ENCODE results near the gene CHST15.

CHST15 gene

DNA sequence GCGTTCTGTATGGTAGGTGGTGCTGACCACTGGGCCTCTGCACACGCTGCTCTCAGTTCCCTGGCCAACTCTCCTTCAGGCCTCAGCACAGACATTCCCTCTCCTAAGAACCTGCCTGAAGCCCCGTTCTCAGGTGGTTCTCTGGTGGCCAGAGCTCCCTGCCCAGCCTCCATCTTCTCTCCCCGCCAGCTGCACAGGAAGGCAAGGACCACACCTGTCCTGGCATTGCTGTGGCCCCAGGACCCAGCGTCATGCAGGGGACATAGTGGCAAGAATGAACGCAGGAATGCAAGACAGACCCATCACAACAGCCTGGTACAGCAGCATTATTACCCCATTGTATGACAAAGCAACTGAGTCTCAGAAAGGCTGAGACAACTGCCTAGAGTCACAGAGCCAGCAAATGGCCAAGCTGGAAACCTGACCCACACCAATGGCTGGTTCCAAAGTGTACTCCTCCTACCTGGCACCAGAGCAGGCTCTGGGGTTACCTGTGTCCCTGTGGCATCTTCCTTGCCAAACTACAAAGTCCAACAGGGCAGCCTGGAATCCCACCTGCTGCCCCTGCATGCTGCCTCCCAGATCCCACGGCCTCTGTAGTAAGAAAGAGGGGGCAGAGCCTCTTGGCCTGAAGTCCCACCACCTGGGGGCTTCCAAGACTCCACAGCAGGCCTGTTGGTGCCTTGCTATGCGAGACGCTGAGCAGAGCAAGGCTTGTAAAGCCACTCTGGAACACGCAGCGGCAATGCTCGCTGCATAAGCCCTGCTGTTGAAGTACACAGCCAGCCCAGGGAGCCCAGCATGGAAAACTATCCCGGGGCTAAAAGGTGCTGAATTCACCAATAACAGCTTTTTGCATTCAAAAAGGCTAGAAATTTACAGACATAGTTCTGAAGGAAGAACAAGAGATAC is 73.3 kb downstream of the CHST15 start:
- Histone ChIP-seq H3K27me3 (ENCODE audit: insufficient read depth, poor library complexity, severe bottlenecking) (no peaks in the 10 kb centered on the region), H3K27ac (replicated peaks) (no peak overlapping the region)
- DNase-seq (ENCODE audit: low read depth in 1 of 2, low spot score in 1 of 2), result no peak

DNA sequence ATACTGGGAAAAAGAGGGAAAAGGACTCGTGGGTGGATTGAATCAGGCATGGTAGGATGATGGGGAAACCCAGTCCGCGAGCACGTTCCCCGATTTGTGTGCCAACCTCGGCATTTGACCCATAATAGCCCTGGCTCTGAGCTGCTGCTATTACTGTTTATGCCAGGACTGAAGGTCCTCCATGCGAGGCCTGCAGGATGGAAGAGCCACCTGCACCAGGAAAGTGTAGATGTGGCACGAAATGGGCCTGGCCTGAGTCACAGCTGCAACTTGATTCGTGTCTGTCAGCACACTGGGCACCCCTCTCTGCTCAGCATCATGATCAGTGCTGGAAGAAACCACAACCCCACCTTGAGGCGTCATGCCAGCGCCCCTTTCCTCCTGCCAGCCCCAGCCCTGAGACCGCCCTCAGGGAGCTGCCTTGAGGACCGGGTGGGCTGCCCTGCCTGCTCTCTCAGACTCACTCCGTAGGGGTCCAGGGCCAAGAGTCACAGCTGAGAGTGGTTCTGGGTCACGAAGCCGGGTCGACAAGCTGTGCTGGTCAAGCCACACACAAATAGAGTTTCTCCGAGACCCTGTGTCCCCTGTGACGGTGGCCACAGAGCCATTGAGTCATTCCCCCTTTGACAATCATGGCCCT is 74.4 kb downstream of the CHST15 start:
- H3K27me3 ChIP-seq (ENCODE audit: insufficient read depth, poor library complexity, severe bottlenecking), result no peaks in the 10 kb centered on the region
- H3K4me3 ChIP-seq (replicated peaks; ENCODE audit: insufficient read depth, low read length), result no peak overlapping the region
- no peak for TF ChIP-seq SPI1 (IDR thresholded peaks at IDR 0.05; ENCODE audit: borderline replicate concordance, low read depth)
- TF ChIP-seq, protein P1, sequence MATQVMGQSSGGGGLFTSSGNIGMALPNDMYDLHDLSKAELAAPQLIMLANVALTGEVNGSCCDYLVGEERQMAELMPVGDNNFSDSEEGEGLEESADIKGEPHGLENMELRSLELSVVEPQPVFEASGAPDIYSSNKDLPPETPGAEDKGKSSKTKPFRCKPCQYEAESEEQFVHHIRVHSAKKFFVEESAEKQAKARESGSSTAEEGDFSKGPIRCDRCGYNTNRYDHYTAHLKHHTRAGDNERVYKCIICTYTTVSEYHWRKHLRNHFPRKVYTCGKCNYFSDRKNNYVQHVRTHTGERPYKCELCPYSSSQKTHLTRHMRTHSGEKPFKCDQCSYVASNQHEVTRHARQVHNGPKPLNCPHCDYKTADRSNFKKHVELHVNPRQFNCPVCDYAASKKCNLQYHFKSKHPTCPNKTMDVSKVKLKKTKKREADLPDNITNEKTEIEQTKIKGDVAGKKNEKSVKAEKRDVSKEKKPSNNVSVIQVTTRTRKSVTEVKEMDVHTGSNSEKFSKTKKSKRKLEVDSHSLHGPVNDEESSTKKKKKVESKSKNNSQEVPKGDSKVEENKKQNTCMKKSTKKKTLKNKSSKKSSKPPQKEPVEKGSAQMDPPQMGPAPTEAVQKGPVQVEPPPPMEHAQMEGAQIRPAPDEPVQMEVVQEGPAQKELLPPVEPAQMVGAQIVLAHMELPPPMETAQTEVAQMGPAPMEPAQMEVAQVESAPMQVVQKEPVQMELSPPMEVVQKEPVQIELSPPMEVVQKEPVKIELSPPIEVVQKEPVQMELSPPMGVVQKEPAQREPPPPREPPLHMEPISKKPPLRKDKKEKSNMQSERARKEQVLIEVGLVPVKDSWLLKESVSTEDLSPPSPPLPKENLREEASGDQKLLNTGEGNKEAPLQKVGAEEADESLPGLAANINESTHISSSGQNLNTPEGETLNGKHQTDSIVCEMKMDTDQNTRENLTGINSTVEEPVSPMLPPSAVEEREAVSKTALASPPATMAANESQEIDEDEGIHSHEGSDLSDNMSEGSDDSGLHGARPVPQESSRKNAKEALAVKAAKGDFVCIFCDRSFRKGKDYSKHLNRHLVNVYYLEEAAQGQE (IDR thresholded peaks at IDR 0.05; ENCODE audit: insufficient replicate concordance, low read depth), result no peak
- H3K27ac ChIP-seq (replicated peaks), result no peak overlapping the region
- no peak for DNase-seq (ENCODE audit: low read depth in 1 of 2, low spot score in 1 of 2)

More for the DNA sequence above, 73.3 kb downstream of the CHST15 start:
- TF ChIP-seq POLR2AphosphoS5 (IDR thresholded peaks at IDR 0.05; ENCODE audit: low read depth), result no peak
- TF ChIP-seq SPI1 (IDR thresholded peaks at IDR 0.05; ENCODE audit: borderline replicate concordance, low read depth), result no peak
- TF ChIP-seq GABPA (IDR thresholded peaks at IDR 0.05; ENCODE audit: low read depth), result no peak
- TF ChIP-seq, protein P2, sequence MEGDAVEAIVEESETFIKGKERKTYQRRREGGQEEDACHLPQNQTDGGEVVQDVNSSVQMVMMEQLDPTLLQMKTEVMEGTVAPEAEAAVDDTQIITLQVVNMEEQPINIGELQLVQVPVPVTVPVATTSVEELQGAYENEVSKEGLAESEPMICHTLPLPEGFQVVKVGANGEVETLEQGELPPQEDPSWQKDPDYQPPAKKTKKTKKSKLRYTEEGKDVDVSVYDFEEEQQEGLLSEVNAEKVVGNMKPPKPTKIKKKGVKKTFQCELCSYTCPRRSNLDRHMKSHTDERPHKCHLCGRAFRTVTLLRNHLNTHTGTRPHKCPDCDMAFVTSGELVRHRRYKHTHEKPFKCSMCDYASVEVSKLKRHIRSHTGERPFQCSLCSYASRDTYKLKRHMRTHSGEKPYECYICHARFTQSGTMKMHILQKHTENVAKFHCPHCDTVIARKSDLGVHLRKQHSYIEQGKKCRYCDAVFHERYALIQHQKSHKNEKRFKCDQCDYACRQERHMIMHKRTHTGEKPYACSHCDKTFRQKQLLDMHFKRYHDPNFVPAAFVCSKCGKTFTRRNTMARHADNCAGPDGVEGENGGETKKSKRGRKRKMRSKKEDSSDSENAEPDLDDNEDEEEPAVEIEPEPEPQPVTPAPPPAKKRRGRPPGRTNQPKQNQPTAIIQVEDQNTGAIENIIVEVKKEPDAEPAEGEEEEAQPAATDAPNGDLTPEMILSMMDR (IDR thresholded peaks at IDR 0.05; ENCODE audit: insufficient read depth, low read length), result no peak
- TF ChIP-seq, protein P1 (IDR thresholded peaks at IDR 0.05; ENCODE audit: insufficient replicate concordance, low read depth), result no peak
- H3K4me3 ChIP-seq (replicated peaks; ENCODE audit: insufficient read depth, low read length), result no peak overlapping the region

DNA sequence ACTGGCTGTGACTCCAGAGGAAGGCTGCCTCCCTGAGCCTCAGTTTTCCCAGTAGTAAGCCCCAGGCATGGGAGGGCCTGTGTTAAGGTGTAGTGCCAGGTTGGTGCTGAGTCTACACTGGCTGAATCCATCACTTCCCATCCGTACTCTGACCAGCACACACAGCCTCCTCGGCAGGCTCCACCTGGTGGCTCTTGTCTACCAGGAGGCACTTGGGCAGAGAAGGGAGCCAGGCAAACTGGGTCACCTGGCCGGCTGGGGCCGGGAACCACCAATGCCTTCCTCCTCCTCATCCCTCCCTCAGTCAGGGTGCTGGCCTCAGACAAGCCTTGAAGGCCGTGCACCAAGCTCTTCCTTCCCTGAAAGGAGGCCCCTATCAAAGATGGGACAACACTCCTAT is 75.7 kb downstream of the CHST15 start:
- Histone ChIP-seq H3K27me3 (ENCODE audit: insufficient read depth, poor library complexity, severe bottlenecking) (no peaks in the 10 kb centered on the region), H3K4me3 (replicated peaks; ENCODE audit: insufficient read depth, low read length) (no peak overlapping the region), H3K27ac (replicated peaks) (no peak overlapping the region)
- TF ChIP-seq SPI1 (IDR thresholded peaks at IDR 0.05; ENCODE audit: borderline replicate concordance, low read depth) (no peak), GABPA (IDR thresholded peaks at IDR 0.05; ENCODE audit: low read depth) (no peak), POLR2AphosphoS5 (IDR thresholded peaks at IDR 0.05; ENCODE audit: low read depth) (no peak)
- TF ChIP-seq, protein P1 (IDR thresholded peaks at IDR 0.05; ENCODE audit: insufficient replicate concordance, low read depth), result no peak
- TF ChIP-seq, protein P2 (IDR thresholded peaks at IDR 0.05; ENCODE audit: insufficient read depth, low read length), result no peak
- DNase-seq (ENCODE audit: low read depth in 1 of 2, low spot score in 1 of 2), result no peak
